OCI-LY7 (cell line): ENCODE data around the gene PIGQ.

Experiments
- CTCF ChIP-seq: fragments of 200-600 bp; sonication (generic); conservative IDR thresholded peaks from 2 replicates; pipeline ENCODE4 v1.5.1; 2014; ENCODE audit warnings: mild to moderate bottlenecking, antibody characterized with exemption, low read length, moderate library complexity, mixed read lengths
- EZH2phosphoT487 ChIP-seq: fragments of 200-600 bp; sonication (generic); IDR thresholded peaks from 2 replicates; pipeline ENCODE4 v1.6.1; 2018; ENCODE audit warnings: low read depth, borderline replicate concordance, mild to moderate bottlenecking, mixed run types, antibody characterized with exemption, low read length, moderate library complexity, mixed read lengths

DNA sequence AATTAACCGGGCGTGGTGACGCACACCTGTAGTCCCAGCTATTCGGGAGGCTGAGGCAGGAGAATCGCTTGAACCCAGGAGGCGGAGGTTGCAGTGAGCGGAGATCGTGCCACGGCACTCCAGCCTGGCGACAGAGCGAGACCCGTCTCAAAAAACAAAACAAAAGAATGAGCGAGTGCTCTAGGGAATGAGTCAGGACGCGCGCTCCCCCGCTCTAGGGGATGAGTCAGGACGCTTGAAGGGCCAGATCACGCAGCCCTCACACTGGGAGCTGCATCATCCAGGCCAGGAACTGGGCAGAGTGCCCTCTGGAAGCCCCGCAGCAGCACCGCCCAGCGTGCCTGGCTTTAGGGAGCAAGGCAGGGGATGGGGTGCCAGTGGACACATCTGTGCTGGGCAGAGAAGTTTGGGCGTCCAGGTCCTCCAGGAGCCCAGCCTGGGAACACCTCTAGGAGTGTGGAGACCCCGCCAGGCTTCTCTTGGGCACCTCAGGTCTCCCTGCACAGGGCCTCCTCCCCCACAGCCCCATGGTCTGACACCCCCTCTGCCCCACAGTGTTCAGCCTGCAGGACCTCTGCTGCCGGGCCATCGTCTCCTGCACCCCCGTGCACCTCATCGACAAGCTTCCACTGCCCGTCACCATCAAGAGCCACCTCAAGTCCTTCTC lies 57.2 kb downstream of the PIGQ start:
- no peak for TF ChIP-seq CTCF
- TF ChIP-seq EZH2phosphoT487, result no peak
